Immature natural killer cell (primary cell): Measurements from ENCODE around the gene SHROOM3. TPM values are rescaled to one million over a fixed set of nuclear protein-coding genes. Genes with fewer than 3 reads are reported as not detected.

Source experiments
- DNase-seq, 3 donors: peaks; one replicate each; pipeline ENCODE4 v3.0.0; 2022; ENCODE audit warnings: mixed read lengths in 1 of 3
- H3K27ac Mint-ChIP-seq, 6 donors: one replicate each; pipeline ENCODE4 v1.8.0; 2020; ENCODE audit warnings: mixed read lengths in 6 of 6, mild to moderate bottlenecking in 5 of 6, inconsistent platforms in 4 of 6, moderate library complexity in 3 of 6
- H3K27me3 Mint-ChIP-seq, 3 donors: one replicate each; pipeline ENCODE4 v1.8.0; 2020 to 2021; ENCODE audit warnings: low read depth in 3 of 3, mild to moderate bottlenecking in 3 of 3, mixed read lengths in 3 of 3, moderate library complexity in 3 of 3, inconsistent platforms in 1 of 3
- H3K36me3 Mint-ChIP-seq, 3 donors: one replicate each; pipeline ENCODE4 v1.8.0; 2020; ENCODE audit warnings: mixed read lengths in 3 of 3, inconsistent platforms in 2 of 3, mild to moderate bottlenecking in 2 of 3
- H3K4me1 Mint-ChIP-seq, 2 donors: one replicate each; pipeline ENCODE4 v1.8.0; 2020; ENCODE audit warnings: inconsistent platforms in 2 of 2, mild to moderate bottlenecking in 2 of 2, mixed read lengths in 2 of 2, moderate library complexity in 1 of 2
- H3K4me3 Mint-ChIP-seq, 5 donors: one replicate each; pipeline ENCODE4 v1.8.0; 2020; ENCODE audit warnings: mild to moderate bottlenecking in 5 of 5, mixed read lengths in 5 of 5, inconsistent platforms in 3 of 5, moderate library complexity in 3 of 5
- H3K9me3 Mint-ChIP-seq, 6 donors: one replicate each; pipeline ENCODE4 v1.8.0; 2020; ENCODE audit warnings: mild to moderate bottlenecking in 6 of 6, mixed read lengths in 6 of 6, inconsistent platforms in 4 of 6, moderate library complexity in 3 of 6
- polyA plus RNA-seq, 3 donors: library from polyadenylated mRNA; unstranded; fragments of 300-500 nt; fragmentation: Illumina TruSeq; gene quantifications; one replicate each; pipeline ENCODE4 v1.2.3, GENCODE V29; 2021

Gene SHROOM3
- polyA plus RNA-seq, 3 donors from 2014 or later, result not detected

- Mint-ChIP-seq H3K4me3 (no peak overlapping the region), H3K9me3 (peaks cover 0 to 3% (median 0%) of the 10 kb centered on the region in 6 donors), H3K4me1 (peaks cover 0 to 4% of the 10 kb centered on the region in 2 donors)
Measured at GRCh38 chr4:76663824-76664223, 228.8 kb downstream of the SHROOM3 start.

GRCh38 chr4:76665153-76665552, 230.1 kb downstream of the SHROOM3 start:
- Mint-ChIP-seq H3K9me3 (peaks cover 0 to under 1% (median 0%) of the 10 kb centered on the region in 6 donors), H3K4me3 (no peak overlapping the region), H3K36me3 (no peaks in the 10 kb centered on the region), H3K27me3 (peaks cover 2 to 5% (median 2%) of the 10 kb centered on the region in 3 donors), H3K4me1 (peaks cover 0 to 4% of the 10 kb centered on the region in 2 donors), H3K27ac (no peak overlapping the region)
- no peak for DNase-seq

More at GRCh38 chr4:76663824-76664223, 228.8 kb downstream of the SHROOM3 start:
- no peak for DNase-seq
- Mint-ChIP-seq H3K27me3 (peaks cover 2 to 8% (median 2%) of the 10 kb centered on the region in 3 donors), H3K27ac (no peak overlapping the region), H3K36me3 (no peaks in the 10 kb centered on the region)

GRCh38 chr4:76665721-76666120, 230.7 kb downstream of the SHROOM3 start:
- Mint-ChIP-seq H3K27me3 (peaks cover 2 to 5% (median 2%) of the 10 kb centered on the region in 3 donors), H3K36me3 (no peaks in the 10 kb centered on the region), H3K4me3 (no peak overlapping the region), H3K27ac (no peak overlapping the region), H3K9me3 (no peaks in the 10 kb centered on the region), H3K4me1 (peaks cover 0 to 4% of the 10 kb centered on the region in 2 donors)
- no peak for DNase-seq

GRCh38 chr4:76666944-76667532, 232.0 kb downstream of the SHROOM3 start:
- Mint-ChIP-seq H3K36me3 (no peaks in the 10 kb centered on the region), H3K27me3 (peaks cover 0 to 2% (median 2%) of the 10 kb centered on the region in 3 donors), H3K27ac (peak overlapping the region in 1 of 6 donors; percentile 65), H3K4me3 (peak overlapping the region in 1 of 5 donors; percentile 50), H3K9me3 (no peaks in the 10 kb centered on the region), H3K4me1 (peaks cover 0 to 4% of the 10 kb centered on the region in 2 donors)
- DNase-seq, result no peak

- Mint-ChIP-seq H3K4me3 (no peak overlapping the region), H3K9me3 (no peaks in the 10 kb centered on the region), H3K36me3 (no peaks in the 10 kb centered on the region), H3K27ac (no peak overlapping the region), H3K27me3 (peaks cover 0 to 1% (median 0%) of the 10 kb centered on the region in 3 donors), H3K4me1 (peaks cover 0 to 4% of the 10 kb centered on the region in 2 donors)
- DNase-seq, result no peak
Measured at GRCh38 chr4:76670631-76671030, 235.6 kb downstream of the SHROOM3 start.

- Mint-ChIP-seq H3K4me3 (no peak overlapping the region), H3K36me3 (no peaks in the 10 kb centered on the region)
Measured at GRCh38 chr4:76673362-76673761, 238.3 kb downstream of the SHROOM3 start.

GRCh38 chr4:76674983-76675382, 240.0 kb downstream of the SHROOM3 start:
- DNase-seq, result no peak
- H3K27me3 Mint-ChIP-seq, result peaks cover 0 to 1% (median 0%) of the 10 kb centered on the region in 3 donors
- H3K4me3 Mint-ChIP-seq, result no peak overlapping the region
- no peak overlapping the region for H3K27ac Mint-ChIP-seq
- H3K4me1 Mint-ChIP-seq, result no peaks in the 10 kb centered on the region
- peaks cover 0 to 3% (median 0%) of the 10 kb centered on the region in 6 donors for H3K9me3 Mint-ChIP-seq
- H3K36me3 Mint-ChIP-seq, result no peaks in the 10 kb centered on the region

More at GRCh38 chr4:76673362-76673761, 238.3 kb downstream of the SHROOM3 start:
- Mint-ChIP-seq H3K4me1 (no peaks in the 10 kb centered on the region), H3K27me3 (peaks cover 0 to 1% (median 0%) of the 10 kb centered on the region in 3 donors), H3K9me3 (no peaks in the 10 kb centered on the region), H3K27ac (no peak overlapping the region)
- no peak for DNase-seq

- Mint-ChIP-seq H3K4me3 (no peak overlapping the region), H3K36me3 (no peaks in the 10 kb centered on the region), H3K9me3 (peaks cover 0 to 5% (median 0%) of the 10 kb centered on the region in 6 donors), H3K27me3 (peaks cover 0 to 8% (median 5%) of the 10 kb centered on the region in 3 donors), H3K27ac (no peak overlapping the region), H3K4me1 (no peaks in the 10 kb centered on the region)
- no peak for DNase-seq
Measured at GRCh38 chr4:76677571-76678326, 242.7 kb downstream of the SHROOM3 start.

GRCh38 chr4:76679691-76680090, 244.7 kb downstream of the SHROOM3 start:
- no peaks in the 10 kb centered on the region for H3K36me3 Mint-ChIP-seq
- H3K27me3 Mint-ChIP-seq, result peaks cover 0 to 14% (median 3%) of the 10 kb centered on the region in 3 donors
- no peaks in the 10 kb centered on the region for H3K4me1 Mint-ChIP-seq

GRCh38 chr4:76680952-76681351, 245.9 kb downstream of the SHROOM3 start:
- Mint-ChIP-seq H3K27ac (no peak overlapping the region), H3K4me1 (no peaks in the 10 kb centered on the region), H3K4me3 (no peak overlapping the region), H3K9me3 (peaks cover 0 to 5% (median 0%) of the 10 kb centered on the region in 6 donors), H3K27me3 (peaks cover 3 to 19% (median 3%) of the 10 kb centered on the region in 3 donors), H3K36me3 (no peaks in the 10 kb centered on the region)
- no peak for DNase-seq

More at GRCh38 chr4:76679691-76680090, 244.7 kb downstream of the SHROOM3 start:
- H3K27ac Mint-ChIP-seq, result no peak overlapping the region
- no peak overlapping the region for H3K4me3 Mint-ChIP-seq
- DNase-seq, result no peak
- H3K9me3 Mint-ChIP-seq, result peaks cover 0 to 5% (median 0%) of the 10 kb centered on the region in 6 donors

- Mint-ChIP-seq H3K4me3 (no peak overlapping the region), H3K4me1 (no peaks in the 10 kb centered on the region), H3K27ac (no peak overlapping the region), H3K27me3 (peaks cover 3 to 19% (median 5%) of the 10 kb centered on the region in 3 donors), H3K9me3 (peaks cover 0 to 5% (median 0%) of the 10 kb centered on the region in 6 donors), H3K36me3 (no peaks in the 10 kb centered on the region)
- no peak for DNase-seq
Measured at GRCh38 chr4:76681996-76682395, 247.0 kb downstream of the SHROOM3 start.

GRCh38 chr4:76683144-76683543, 248.1 kb downstream of the SHROOM3 start:
- Mint-ChIP-seq H3K36me3 (no peaks in the 10 kb centered on the region), H3K4me3 (no peak overlapping the region), H3K9me3 (peaks cover 0 to 5% (median 0%) of the 10 kb centered on the region in 6 donors), H3K4me1 (no peaks in the 10 kb centered on the region), H3K27ac (no peak overlapping the region), H3K27me3 (peaks cover 3 to 19% (median 5%) of the 10 kb centered on the region in 3 donors)
- no peak for DNase-seq

GRCh38 chr4:76687746-76688448, 252.9 kb downstream of the SHROOM3 start:
- Mint-ChIP-seq H3K27me3 (peaks cover 7 to 29% (median 14%) of the 10 kb centered on the region in 3 donors), H3K36me3 (peaks cover 0 to 3% (median 0%) of the 10 kb centered on the region in 3 donors), H3K27ac (no peak overlapping the region), H3K4me1 (peaks cover 12 to 15% of the 10 kb centered on the region in 2 donors), H3K4me3 (no peak overlapping the region), H3K9me3 (peaks cover 0 to 6% (median 0%) of the 10 kb centered on the region in 6 donors)
- DNase-seq, result no peak
